Measurements from ENCODE around the gene CHST11. TPM values are rescaled to one million over a fixed set of nuclear protein-coding genes. Genes with fewer than 3 reads are reported as not detected.

The CHST11 gene
- total and polyA plus RNA-seq, 4 donors: 0.57 to 11.1 (median 3.7) TPM

GRCh38 chr12:104532636-104533035, 75.9 kb downstream of the CHST11 start:
- Histone ChIP-seq H3K36me3 (ENCODE audit: control insufficient read depth in 4 of 4, insufficient read depth in 3 of 4, low read depth in 1 of 4, low read length in 3 of 4) (no peaks in the 10 kb centered on the region), H3K9me3 (ENCODE audit: control insufficient read depth in 4 of 4, low read length in 3 of 4) (no peaks in the 10 kb centered on the region), H3K4me1 (ENCODE audit: control insufficient read depth in 4 of 4, insufficient read depth in 4 of 4, low read length in 3 of 4) (no peaks in the 10 kb centered on the region), H3K27ac (ENCODE audit: low read depth in 1 of 2, low read length in 2 of 2) (no peak overlapping the region), H3K27me3 (ENCODE audit: control insufficient read depth in 4 of 4, insufficient read depth in 4 of 4, low read length in 3 of 4) (no peaks in the 10 kb centered on the region), H3K4me3 (ENCODE audit: low read depth in 1 of 3, low read length in 3 of 3) (no peak overlapping the region), H3K9ac (ENCODE audit: low read depth in 1 of 2, low read length in 2 of 2) (no peak overlapping the region)
- 93% methylated on average over 2 of the region's 2 CpGs for WGBS
- TF ChIP-seq ZBTB33 (IDR thresholded peaks at IDR 0.05): no peak
- no peak for TF ChIP-seq RXRA (IDR thresholded peaks at IDR 0.05)
- TF ChIP-seq ATF3 (IDR thresholded peaks at IDR 0.05): no peak
- TF ChIP-seq HNF4A (conservative IDR thresholded peaks at IDR 0.05): no peak
- TF ChIP-seq EGR1 (IDR thresholded peaks at IDR 0.05; ENCODE audit: low read depth in 2 of 2): no peak
- no peak for TF ChIP-seq CTCF (IDR thresholded peaks at IDR 0.05; ENCODE audit: low read depth, low read length, missing input control)
- DNase-seq (ENCODE audit: low spot score): no peak

- Histone ChIP-seq H3K36me3 (ENCODE audit: control insufficient read depth in 4 of 4, insufficient read depth in 3 of 4, low read depth in 1 of 4, low read length in 3 of 4) (no peaks in the 10 kb centered on the region), H3K27ac (ENCODE audit: low read depth in 1 of 2, low read length in 2 of 2) (no peak overlapping the region), H3K9me3 (ENCODE audit: control insufficient read depth in 4 of 4, low read length in 3 of 4) (no peaks in the 10 kb centered on the region), H3K4me3 (ENCODE audit: low read depth in 1 of 3, low read length in 3 of 3) (no peak overlapping the region), H3K27me3 (ENCODE audit: control insufficient read depth in 4 of 4, insufficient read depth in 4 of 4, low read length in 3 of 4) (no peaks in the 10 kb centered on the region), H3K9ac (ENCODE audit: low read depth in 1 of 2, low read length in 2 of 2) (no peak overlapping the region), H3K4me1 (ENCODE audit: control insufficient read depth in 4 of 4, insufficient read depth in 4 of 4, low read length in 3 of 4) (no peaks in the 10 kb centered on the region)
- no peak for TF ChIP-seq MAX (IDR thresholded peaks at IDR 0.05)
- TF ChIP-seq FOXA2 (IDR thresholded peaks at IDR 0.05): no peak
- 78% methylated on average over 2 of the region's 2 CpGs for WGBS
- no peak for DNase-seq (ENCODE audit: low spot score)
Measured at GRCh38 chr12:104533134-104533533, 76.4 kb downstream of the CHST11 start.

- Histone ChIP-seq H3K4me1 (ENCODE audit: control insufficient read depth in 4 of 4, insufficient read depth in 4 of 4, low read length in 3 of 4) (no peaks in the 10 kb centered on the region), H3K36me3 (ENCODE audit: control insufficient read depth in 4 of 4, insufficient read depth in 3 of 4, low read depth in 1 of 4, low read length in 3 of 4) (no peaks in the 10 kb centered on the region)
- 52% methylated on average over 10 of the region's 10 CpGs for WGBS
Measured at GRCh38 chr12:104534162-104534856, 77.6 kb downstream of the CHST11 start.

More at GRCh38 chr12:104534162-104534856, 77.6 kb downstream of the CHST11 start:
- no peaks in the 10 kb centered on the region for H3K27me3 ChIP-seq (ENCODE audit: control insufficient read depth in 4 of 4, insufficient read depth in 4 of 4, low read length in 3 of 4)
- no peaks in the 10 kb centered on the region for H3K9me3 ChIP-seq (ENCODE audit: control insufficient read depth in 4 of 4, low read length in 3 of 4)
- DNase-seq (ENCODE audit: low spot score): no peak
- no peak overlapping the region for H3K4me3 ChIP-seq (ENCODE audit: low read depth in 1 of 3, low read length in 3 of 3)
- TF ChIP-seq GABPA (IDR thresholded peaks at IDR 0.05 in 1 of 2, conservative IDR thresholded peaks at IDR 0.05 in 1 of 2): no peak
- TF ChIP-seq CTCF (IDR thresholded peaks at IDR 0.05; ENCODE audit: low read depth, low read length, missing input control): no peak
- TF ChIP-seq ATF3 (IDR thresholded peaks at IDR 0.05): no peak
- TF ChIP-seq RAD21 (IDR thresholded peaks at IDR 0.05): no peak
- no peak for TF ChIP-seq NR2F2 (IDR thresholded peaks at IDR 0.05)
- TF ChIP-seq YY1 (IDR thresholded peaks at IDR 0.05): no peak
- TF ChIP-seq HNF4G (IDR thresholded peaks at IDR 0.05): no peak
- no peak for TF ChIP-seq REST (IDR thresholded peaks at IDR 0.05)
- TF ChIP-seq SP1 (IDR thresholded peaks at IDR 0.05): no peak
- TF ChIP-seq EGR1 (IDR thresholded peaks at IDR 0.05; ENCODE audit: low read depth in 2 of 2): no peak
- TF ChIP-seq JUND (IDR thresholded peaks at IDR 0.05): no peak
- no peak for TF ChIP-seq FOXA1 (IDR thresholded peaks at IDR 0.05)
- H3K27ac ChIP-seq (ENCODE audit: low read depth in 1 of 2, low read length in 2 of 2): no peak overlapping the region
- H3K9ac ChIP-seq (ENCODE audit: low read depth in 1 of 2, low read length in 2 of 2): no peak overlapping the region

Measured in liver (tissue), 9 donors.